Activated T-helper 2 cell treated with anti-CD3 and anti-CD28 coated beads, Interferon-gamma antibody, Interleukin-2, Interleukin-4, amounts not matched to agents 10 μg/mL and 5 μg/mL and 100 μg/mL, durations not matched to agents 14 hours and 24 hours and 36 hours (primary cell): ENCODE results near the gene PDZRN4. TPM values are rescaled to one million over a fixed set of nuclear protein-coding genes. Genes with fewer than 3 reads are reported as not detected.

Source experiments
- DNase-seq: peaks from one replicate; pipeline ENCODE4 v3.0.0; 2021; ENCODE audit warnings: low spot score
- H3K27ac Mint-ChIP-seq: one replicate; pipeline ENCODE4 v1.8.0; 2021; ENCODE audit warnings: mixed read lengths
- H3K27me3 Mint-ChIP-seq: one replicate; pipeline ENCODE4 v1.8.0; 2021; ENCODE audit warnings: low read depth, mixed read lengths
- H3K36me3 Mint-ChIP-seq: one replicate; pipeline ENCODE4 v1.8.0; 2021; ENCODE audit warnings: low read depth, mixed read lengths
- H3K4me1 Mint-ChIP-seq: one replicate; pipeline ENCODE4 v1.8.0; 2021; ENCODE audit warnings: low read depth, mixed read lengths
- H3K4me3 Mint-ChIP-seq: one replicate; pipeline ENCODE4 v1.8.0; 2021; ENCODE audit warnings: low read depth, mild to moderate bottlenecking, moderate library complexity, mixed read lengths
- H3K9me3 Mint-ChIP-seq: one replicate; pipeline ENCODE4 v1.8.0; 2021; ENCODE audit warnings: mixed read lengths
- intact Hi-C: fragments of 100-400 bp; cut with micrococcal nuclease; formaldehyde crosslinking; loops from one replicate; pipeline ENCODE4 v1.15.1; 2023
- total RNA-seq: library from RNA; stranded (reverse); gene quantifications from 2 replicates; pipeline ENCODE4 v1.2.3, GENCODE V29; 2022

Gene PDZRN4
- total RNA-seq, 1 donor from 2014 or later = not detected

- Mint-ChIP-seq H3K4me1 (no peaks in the 10 kb centered on the region), H3K27me3 (no peaks in the 10 kb centered on the region), H3K4me3 (no peak overlapping the region), H3K36me3 (no peaks in the 10 kb centered on the region), H3K27ac (no peak overlapping the region), H3K9me3 (no peaks in the 10 kb centered on the region)
- DNase-seq = no peak
- intact Hi-C loops = no loop called here
These were observed 245.3 kb downstream of the PDZRN4 start for GRCh38 chr12:41433460-41433859.

GRCh38 chr12:41436076-41436475 lies 248.0 kb downstream of the PDZRN4 start:
- H3K27ac Mint-ChIP-seq = no peak overlapping the region
- no peak for DNase-seq
- intact Hi-C loops = no loop called here

GRCh38 chr12:41437563-41437962 lies 249.4 kb downstream of the PDZRN4 start:
- no peaks in the 10 kb centered on the region for H3K36me3 Mint-ChIP-seq
- no peak overlapping the region for H3K4me3 Mint-ChIP-seq
- no peaks in the 10 kb centered on the region for H3K9me3 Mint-ChIP-seq
- H3K4me1 Mint-ChIP-seq = no peaks in the 10 kb centered on the region
- DNase-seq = no peak
- intact Hi-C loops = no loop called here
- no peaks in the 10 kb centered on the region for H3K27me3 Mint-ChIP-seq
- no peak overlapping the region for H3K27ac Mint-ChIP-seq

More at GRCh38 chr12:41436076-41436475, 248.0 kb downstream of the PDZRN4 start:
- H3K27me3 Mint-ChIP-seq = no peaks in the 10 kb centered on the region
- H3K4me3 Mint-ChIP-seq = no peak overlapping the region
- H3K36me3 Mint-ChIP-seq = no peaks in the 10 kb centered on the region
- H3K9me3 Mint-ChIP-seq = no peaks in the 10 kb centered on the region
- no peaks in the 10 kb centered on the region for H3K4me1 Mint-ChIP-seq

- DNase-seq = no peak
- Mint-ChIP-seq H3K36me3 (no peaks in the 10 kb centered on the region), H3K4me3 (no peak overlapping the region), H3K27ac (no peak overlapping the region), H3K4me1 (no peaks in the 10 kb centered on the region), H3K9me3 (no peaks in the 10 kb centered on the region), H3K27me3 (no peaks in the 10 kb centered on the region)
- intact Hi-C loops = no loop called here
These were observed 250.9 kb downstream of the PDZRN4 start for GRCh38 chr12:41438854-41439541.

- Mint-ChIP-seq H3K36me3 (no peaks in the 10 kb centered on the region), H3K9me3 (no peaks in the 10 kb centered on the region), H3K27me3 (no peaks in the 10 kb centered on the region), H3K4me3 (no peak overlapping the region), H3K27ac (no peak overlapping the region), H3K4me1 (no peaks in the 10 kb centered on the region)
- DNase-seq = no peak
- intact Hi-C loops = no loop called here
These were observed 251.7 kb downstream of the PDZRN4 start for GRCh38 chr12:41439801-41440200.

GRCh38 chr12:41441180-41441579 lies 253.1 kb downstream of the PDZRN4 start:
- DNase-seq = no peak
- no peak overlapping the region for H3K27ac Mint-ChIP-seq
- H3K27me3 Mint-ChIP-seq = no peaks in the 10 kb centered on the region
- no peak overlapping the region for H3K4me3 Mint-ChIP-seq
- no peaks in the 10 kb centered on the region for H3K4me1 Mint-ChIP-seq
- intact Hi-C loops = no loop called here
- no peaks in the 10 kb centered on the region for H3K9me3 Mint-ChIP-seq
- H3K36me3 Mint-ChIP-seq = no peaks in the 10 kb centered on the region

- Mint-ChIP-seq H3K27me3 (no peaks in the 10 kb centered on the region), H3K9me3 (no peaks in the 10 kb centered on the region), H3K4me1 (no peaks in the 10 kb centered on the region), H3K27ac (no peak overlapping the region), H3K36me3 (no peaks in the 10 kb centered on the region), H3K4me3 (no peak overlapping the region)
- DNase-seq = no peak
- intact Hi-C loops = no loop called here
These were observed 254.8 kb downstream of the PDZRN4 start for GRCh38 chr12:41442896-41443295.

GRCh38 chr12:41443690-41444089 lies 255.6 kb downstream of the PDZRN4 start:
- no peaks in the 10 kb centered on the region for H3K9me3 Mint-ChIP-seq
- no peak overlapping the region for H3K4me3 Mint-ChIP-seq
- no peaks in the 10 kb centered on the region for H3K4me1 Mint-ChIP-seq
- H3K36me3 Mint-ChIP-seq = no peaks in the 10 kb centered on the region
- DNase-seq = no peak
- no peaks in the 10 kb centered on the region for H3K27me3 Mint-ChIP-seq
- H3K27ac Mint-ChIP-seq = no peak overlapping the region
- intact Hi-C loops = no loop called here

GRCh38 chr12:41452838-41453407 lies 264.8 kb downstream of the PDZRN4 start:
- no peaks in the 10 kb centered on the region for H3K36me3 Mint-ChIP-seq
- no peak overlapping the region for H3K27ac Mint-ChIP-seq
- no peaks in the 10 kb centered on the region for H3K27me3 Mint-ChIP-seq
- H3K4me1 Mint-ChIP-seq = no peaks in the 10 kb centered on the region
- no peak for DNase-seq
- no peaks in the 10 kb centered on the region for H3K9me3 Mint-ChIP-seq
- intact Hi-C loops = no loop called here
- H3K4me3 Mint-ChIP-seq = no peak overlapping the region

GRCh38 chr12:41453409-41453808 lies 265.3 kb downstream of the PDZRN4 start:
- H3K4me1 Mint-ChIP-seq = no peaks in the 10 kb centered on the region
- no peak for DNase-seq
- no peak overlapping the region for H3K27ac Mint-ChIP-seq
- no peaks in the 10 kb centered on the region for H3K27me3 Mint-ChIP-seq
- intact Hi-C loops = no loop called here
- H3K36me3 Mint-ChIP-seq = no peaks in the 10 kb centered on the region
- H3K4me3 Mint-ChIP-seq = no peak overlapping the region
- H3K9me3 Mint-ChIP-seq = no peaks in the 10 kb centered on the region

- no peaks in the 10 kb centered on the region for H3K4me1 Mint-ChIP-seq
- H3K9me3 Mint-ChIP-seq = no peaks in the 10 kb centered on the region
- H3K36me3 Mint-ChIP-seq = no peaks in the 10 kb centered on the region
- DNase-seq = no peak
- H3K4me3 Mint-ChIP-seq = no peak overlapping the region
- no peaks in the 10 kb centered on the region for H3K27me3 Mint-ChIP-seq
- intact Hi-C loops = no loop called here
- H3K27ac Mint-ChIP-seq = no peak overlapping the region
These were observed 271.2 kb downstream of the PDZRN4 start for GRCh38 chr12:41459111-41459905.

GRCh38 chr12:41459906-41460214 lies 271.7 kb downstream of the PDZRN4 start:
- H3K27ac Mint-ChIP-seq = no peak overlapping the region
- intact Hi-C loops = no loop called here
- H3K4me3 Mint-ChIP-seq = no peak overlapping the region
- H3K36me3 Mint-ChIP-seq = no peaks in the 10 kb centered on the region
- no peaks in the 10 kb centered on the region for H3K9me3 Mint-ChIP-seq
- DNase-seq = no peak
- no peaks in the 10 kb centered on the region for H3K27me3 Mint-ChIP-seq
- no peaks in the 10 kb centered on the region for H3K4me1 Mint-ChIP-seq

- H3K27me3 Mint-ChIP-seq = no peaks in the 10 kb centered on the region
- H3K36me3 Mint-ChIP-seq = no peaks in the 10 kb centered on the region
- intact Hi-C loops = no loop called here
- no peak overlapping the region for H3K27ac Mint-ChIP-seq
- no peaks in the 10 kb centered on the region for H3K4me1 Mint-ChIP-seq
- no peaks in the 10 kb centered on the region for H3K9me3 Mint-ChIP-seq
- no peak overlapping the region for H3K4me3 Mint-ChIP-seq
- DNase-seq = no peak
These were observed 272.8 kb downstream of the PDZRN4 start for GRCh38 chr12:41460906-41461305.
